ENCODE results near the gene DCAF15. TPM values are rescaled to one million over a fixed set of nuclear protein-coding genes. Genes with fewer than 3 reads are reported as not detected.

Gene DCAF15
- total and polyA plus RNA-seq, 2 donors (not counting 3 experiments of a cell fraction or from before 2014, with no cell fraction given) = 41.9 to 42.4 TPM

DNA sequence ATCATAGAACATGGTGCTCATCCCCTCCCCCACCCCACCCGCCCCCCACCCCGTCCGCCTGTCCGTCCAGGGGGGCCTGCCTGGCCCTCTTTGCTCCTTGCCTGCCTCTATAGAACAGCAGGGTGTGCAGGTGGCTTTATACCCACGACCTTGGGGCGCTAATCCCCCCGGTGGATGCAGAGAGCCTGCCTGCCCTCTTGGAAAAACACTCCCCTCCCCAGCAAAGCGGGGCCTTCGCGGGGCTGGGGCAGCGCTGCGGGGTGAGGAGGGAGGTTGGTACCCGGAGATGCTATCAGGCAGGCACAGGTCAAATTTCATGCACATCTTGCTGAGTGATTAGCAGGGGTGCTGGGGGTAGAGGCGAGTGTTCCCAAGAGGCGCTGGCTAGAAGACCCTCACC is 31.9 kb downstream of the DCAF15 start:
- no peak overlapping the region for H3K9ac ChIP-seq (replicated peaks; ENCODE audit: extremely low read depth, insufficient read depth, low read length)
- no peak overlapping the region for H3K4me2 ChIP-seq (ENCODE audit: insufficient read depth, low read length)
- no peak for TF ChIP-seq POLR2AphosphoS5 (IDR thresholded peaks at IDR 0.05; ENCODE audit: insufficient read depth, low read depth, low read length)
- no peak for TF ChIP-seq POLR2A (IDR thresholded peaks at IDR 0.05; ENCODE audit: low read depth, low read length)
- TF ChIP-seq GATA2 (IDR thresholded peaks at IDR 0.05; ENCODE audit: insufficient read depth, insufficient read length, low read depth, low read length) = no peak
- TF ChIP-seq JUN (IDR thresholded peaks at IDR 0.05; ENCODE audit: borderline replicate concordance, insufficient read depth, insufficient read length, low read depth) = no peak
- no peak for TF ChIP-seq FOS (IDR thresholded peaks at IDR 0.05; ENCODE audit: borderline replicate concordance, insufficient read depth, low read length)
- TF ChIP-seq CTCF (IDR thresholded peaks at IDR 0.05; ENCODE audit: extremely low read depth in 1 of 2, insufficient read depth in 1 of 2, low read depth in 1 of 2, low read length in 2 of 2) = no peak
- TF ChIP-seq, protein P1, sequence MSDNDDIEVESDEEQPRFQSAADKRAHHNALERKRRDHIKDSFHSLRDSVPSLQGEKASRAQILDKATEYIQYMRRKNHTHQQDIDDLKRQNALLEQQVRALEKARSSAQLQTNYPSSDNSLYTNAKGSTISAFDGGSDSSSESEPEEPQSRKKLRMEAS (IDR thresholded peaks at IDR 0.05; ENCODE audit: insufficient read depth, insufficient read length) = no peak
- no peaks in the 10 kb centered on the region for H3K27me3 ChIP-seq (ENCODE audit: control insufficient read depth in 2 of 2, insufficient read depth in 2 of 2, low read length in 2 of 2)
- H4K20me1 ChIP-seq (replicated peaks; ENCODE audit: control insufficient read depth, extremely low read depth, insufficient read depth, low read length) = no peaks in the 10 kb centered on the region
- H2AFZ ChIP-seq (ENCODE audit: low read depth, low read length) = no peak overlapping the region
- H3K9me3 ChIP-seq (replicated peaks; ENCODE audit: control insufficient read depth, insufficient read depth, low read length) = no peaks in the 10 kb centered on the region
- H3K4me3 ChIP-seq (replicated peaks in 1 of 3; ENCODE audit: insufficient read depth in 1 of 3, low read depth in 1 of 3, low read length in 3 of 3) = no peak overlapping the region
- CTCF ChIA-PET = no interaction called here
- H3K4me1 ChIP-seq (ENCODE audit: control insufficient read depth, extremely low read depth, insufficient read depth, low read length) = peaks cover 28% of the 10 kb centered on the region
- FAIRE-seq (no peak), DNase-seq (ENCODE audit: low read depth, low spot score) (no peak)
- intact Hi-C loops (cut with micrococcal nuclease) (no loop called here), dilution Hi-C loops (cut with MboI; ENCODE audit: extremely low pct_ligation_motif_present, low sequenced_read_pairs) (no loop called here)
- no TSS peak for BruUV-seq (replicated peaks)
- no peaks in the 10 kb centered on the region for H3K79me2 ChIP-seq (ENCODE audit: control insufficient read depth, insufficient read depth, low read length)
- POLR2A ChIA-PET = no interaction called here
- no peaks in the 10 kb centered on the region for H3K9me1 ChIP-seq (replicated peaks; ENCODE audit: control insufficient read depth, extremely low read depth, insufficient read depth, low read length)
- no peak overlapping the region for H3K27ac ChIP-seq (ENCODE audit: insufficient read depth, low read depth, low read length)
- H3K36me3 ChIP-seq (ENCODE audit: control insufficient read depth in 2 of 2, extremely low read depth in 1 of 2, insufficient read depth in 2 of 2, low read length in 2 of 2) = peaks cover 0 to 2% of the 10 kb centered on the region in 2 experiments
